Stomach (tissue), 4 donors: Measurements from ENCODE around the gene LRSAM1.

Experiments
- POLR2A ChIP-seq, 4 donors: fragments of 450-650 bp; IDR thresholded peaks; one replicate each; pipeline ENCODE4 v1.6.1; 2016; ENCODE audit warnings: antibody characterized with exemption in 4 of 4, control low read depth in 2 of 4, mild to moderate bottlenecking in 1 of 4, moderate library complexity in 1 of 4
- POLR2AphosphoS5 ChIP-seq, 3 donors: sonication (generic); formaldehyde crosslinking; IDR thresholded peaks; one replicate each; pipeline ENCODE4 v1.6.1; 2016; ENCODE audit warnings: antibody characterized with exemption in 3 of 3
- TF ChIP-seq, protein P1 (sequence below), 7 experiments: fragments of 450-650 bp in 4 of 7; fragments of 200-600 bp in 3 of 7; sonication (generic) in 3 of 7; IDR thresholded peaks; one replicate each; pipeline ENCODE4 v1.5.1; 2016 to 2019; ENCODE audit warnings: antibody characterized with exemption in 7 of 7, control low read depth in 2 of 7, mild to moderate bottlenecking in 1 of 7

DNA sequence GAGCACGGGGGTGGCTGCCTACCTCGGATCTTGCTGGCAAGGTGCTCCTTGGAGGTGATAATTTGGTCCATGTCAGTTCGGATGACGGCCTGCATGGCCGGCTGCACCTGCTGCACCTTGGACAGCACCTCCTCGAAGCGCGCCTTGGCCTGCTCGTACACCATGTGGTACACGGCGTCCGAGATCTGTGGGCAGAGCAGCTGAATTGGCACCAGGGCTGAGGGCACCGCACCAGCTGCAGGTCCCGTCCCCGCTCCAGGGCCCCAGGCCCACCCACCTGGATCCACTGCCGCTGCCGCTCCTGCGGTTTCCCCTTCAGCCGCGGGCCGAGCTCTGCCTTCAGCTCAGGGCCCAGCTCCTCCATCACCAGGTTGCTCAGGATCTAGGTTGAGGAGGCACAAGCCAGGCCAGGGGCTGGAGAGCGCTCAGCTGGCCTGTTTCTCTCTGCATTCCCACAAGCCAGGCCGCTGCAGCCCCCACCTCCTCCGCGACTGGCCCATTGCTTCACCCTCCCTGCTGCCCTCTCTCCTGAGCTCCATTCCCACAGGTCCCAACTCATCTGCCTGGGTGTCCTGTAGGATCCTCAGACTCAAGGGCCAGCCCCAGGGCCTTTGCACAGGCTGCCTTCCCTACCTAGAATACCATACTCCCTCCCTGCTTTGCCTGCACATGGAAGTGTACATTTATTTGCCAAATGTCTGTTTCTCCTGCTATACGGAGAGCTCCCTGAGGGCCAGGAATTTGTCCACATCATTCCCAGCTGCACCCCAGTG is 65.7 kb downstream of the LRSAM1 start:
- TF ChIP-seq, protein P1, sequence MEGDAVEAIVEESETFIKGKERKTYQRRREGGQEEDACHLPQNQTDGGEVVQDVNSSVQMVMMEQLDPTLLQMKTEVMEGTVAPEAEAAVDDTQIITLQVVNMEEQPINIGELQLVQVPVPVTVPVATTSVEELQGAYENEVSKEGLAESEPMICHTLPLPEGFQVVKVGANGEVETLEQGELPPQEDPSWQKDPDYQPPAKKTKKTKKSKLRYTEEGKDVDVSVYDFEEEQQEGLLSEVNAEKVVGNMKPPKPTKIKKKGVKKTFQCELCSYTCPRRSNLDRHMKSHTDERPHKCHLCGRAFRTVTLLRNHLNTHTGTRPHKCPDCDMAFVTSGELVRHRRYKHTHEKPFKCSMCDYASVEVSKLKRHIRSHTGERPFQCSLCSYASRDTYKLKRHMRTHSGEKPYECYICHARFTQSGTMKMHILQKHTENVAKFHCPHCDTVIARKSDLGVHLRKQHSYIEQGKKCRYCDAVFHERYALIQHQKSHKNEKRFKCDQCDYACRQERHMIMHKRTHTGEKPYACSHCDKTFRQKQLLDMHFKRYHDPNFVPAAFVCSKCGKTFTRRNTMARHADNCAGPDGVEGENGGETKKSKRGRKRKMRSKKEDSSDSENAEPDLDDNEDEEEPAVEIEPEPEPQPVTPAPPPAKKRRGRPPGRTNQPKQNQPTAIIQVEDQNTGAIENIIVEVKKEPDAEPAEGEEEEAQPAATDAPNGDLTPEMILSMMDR (IDR thresholded peaks at IDR 0.05) = no peak
- TF ChIP-seq POLR2A (IDR thresholded peaks at IDR 0.05) = no peak
- no peak for TF ChIP-seq POLR2AphosphoS5 (IDR thresholded peaks at IDR 0.05)
